CD4-positive, alpha-beta T cell treated with Interleukin-1 beta for 1 hour (primary cell): ENCODE data around the gene TOP3A.

ENCODE experiments used
- DNase-seq, 2 donors: peaks; one replicate each; pipeline ENCODE4 v3.0.0-alpha.2; 2020 to 2022

TOP3A gene

DNA sequence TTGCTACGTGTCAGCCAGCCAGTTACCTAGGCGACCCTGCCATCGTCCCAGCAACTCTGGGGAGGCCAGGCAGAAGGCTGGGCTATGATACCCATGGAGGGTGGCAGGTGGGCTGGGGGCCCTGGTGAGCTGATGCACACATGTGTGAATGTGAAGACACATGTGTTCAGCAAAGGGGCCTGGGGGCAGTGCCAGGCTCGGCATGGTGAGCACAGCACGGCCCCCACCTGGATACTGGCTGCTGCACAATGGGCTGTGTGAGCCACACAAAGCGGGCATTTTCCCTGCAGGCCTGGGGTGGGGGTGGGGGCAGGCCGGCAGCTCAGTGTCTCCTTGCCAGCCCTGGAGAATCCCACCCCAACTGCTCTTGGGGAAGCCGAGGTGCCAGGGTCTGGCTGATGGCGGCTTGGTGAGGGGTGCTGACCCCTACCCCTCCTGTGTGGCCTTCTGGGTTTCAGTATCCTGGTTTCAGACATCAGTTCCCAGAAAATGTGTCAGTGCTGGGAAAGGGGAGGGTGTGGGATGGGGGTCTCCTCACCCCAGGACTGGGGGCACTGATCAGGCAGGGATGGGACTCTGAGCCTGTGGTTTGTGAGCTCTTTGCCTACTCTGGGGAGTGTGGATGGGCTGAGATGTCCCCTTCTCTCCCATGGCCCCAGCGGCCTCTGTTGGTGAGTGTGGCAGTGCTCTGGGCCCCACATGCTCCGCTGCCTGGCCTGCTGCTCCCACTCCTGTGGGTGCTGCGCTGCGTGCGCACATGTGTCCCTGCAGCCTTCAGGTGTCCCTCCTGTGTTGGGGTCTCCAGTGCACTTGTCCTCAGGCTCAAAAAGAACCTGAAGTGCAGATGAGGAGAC is 84.3 kb downstream of the TOP3A start:
- DNase-seq = no peak

DNA sequence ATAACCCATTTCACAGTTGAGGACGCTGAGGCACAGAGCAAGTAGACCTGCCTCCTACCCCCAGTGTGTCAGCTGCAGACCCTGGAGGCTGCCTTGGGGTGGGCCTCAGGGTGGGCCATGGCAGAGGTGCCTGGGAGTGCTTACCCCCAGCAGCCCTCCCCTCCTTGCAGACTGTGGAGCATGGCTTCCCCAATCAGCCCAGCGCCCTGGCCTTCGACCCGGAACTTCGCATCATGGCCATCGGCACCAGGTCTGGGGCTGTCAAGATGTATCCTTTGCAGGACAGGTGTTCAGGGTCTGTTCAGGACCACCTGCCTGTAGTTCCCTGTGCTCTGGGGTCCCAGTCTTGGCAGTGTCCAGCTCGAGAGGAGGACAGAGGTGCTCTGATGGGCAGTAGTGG is 85.0 kb downstream of the TOP3A start:
- DNase-seq = no peak

DNA sequence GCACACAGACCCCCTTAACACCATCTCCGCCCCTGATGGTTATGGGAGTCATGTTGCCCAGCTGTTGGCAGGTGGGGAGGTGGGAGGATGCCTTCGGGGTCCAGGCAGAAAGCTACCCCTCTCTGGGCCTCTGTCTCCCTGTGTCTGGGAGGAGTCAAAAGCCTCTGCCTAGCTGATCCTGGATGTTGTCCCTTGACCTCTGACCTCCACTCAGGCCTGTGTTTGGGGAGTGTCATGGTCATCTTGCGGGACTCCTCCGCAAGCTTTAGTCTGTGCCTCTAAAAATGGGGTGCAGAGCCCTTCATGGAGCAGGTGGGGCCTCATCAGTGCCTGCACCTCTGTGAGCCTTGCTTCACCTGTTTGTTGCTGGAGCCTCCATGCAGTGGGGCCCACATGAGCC is 85.5 kb downstream of the TOP3A start:
- DNase-seq = no peak

DNA sequence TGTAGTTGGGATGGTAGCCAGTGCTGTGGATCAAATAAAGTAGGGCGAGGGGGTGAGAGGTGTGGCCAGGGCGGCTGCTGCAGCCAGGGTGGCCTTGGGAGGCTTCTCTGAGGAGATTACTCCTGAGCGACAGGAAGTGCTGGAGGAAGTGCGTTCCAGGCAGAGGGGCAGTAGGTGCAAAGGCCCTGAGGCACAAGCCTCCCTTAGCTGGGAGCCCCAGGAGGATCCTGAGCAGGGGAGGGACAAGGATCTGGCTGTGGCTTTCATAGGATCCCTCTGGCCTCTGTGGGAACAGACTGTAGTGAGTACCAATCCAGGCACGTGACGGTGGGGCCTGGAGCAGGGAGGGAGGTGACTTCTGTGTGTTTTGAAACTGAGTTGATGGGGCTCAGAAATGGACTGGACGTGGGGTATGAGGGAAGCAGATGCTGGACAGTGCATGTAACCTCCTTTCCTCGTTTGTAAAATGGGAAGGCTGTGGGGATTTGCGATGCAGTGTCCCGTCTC is 86.6 kb downstream of the TOP3A start:
- DNase-seq = no peak

DNA sequence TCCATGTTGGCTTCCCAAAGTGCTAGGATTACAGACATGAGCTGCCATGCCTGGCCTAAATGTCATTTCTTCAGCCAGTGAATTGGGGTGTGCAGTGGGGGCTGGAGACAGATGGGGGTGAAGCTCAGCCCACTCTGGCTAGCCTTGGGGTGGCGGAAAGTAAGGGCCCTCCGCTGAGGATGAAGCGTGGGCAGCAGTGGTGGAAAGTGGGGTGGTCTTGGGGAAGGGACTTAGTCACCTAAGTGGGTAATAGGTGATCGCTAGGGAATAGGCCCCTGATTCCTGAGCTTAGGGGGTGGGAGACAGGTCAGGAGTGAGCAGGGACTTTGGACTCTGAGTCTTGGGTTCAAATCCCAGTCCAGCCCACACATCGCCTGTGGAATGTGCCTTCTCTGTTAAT is 87.2 kb downstream of the TOP3A start:
- no peak for DNase-seq

DNA sequence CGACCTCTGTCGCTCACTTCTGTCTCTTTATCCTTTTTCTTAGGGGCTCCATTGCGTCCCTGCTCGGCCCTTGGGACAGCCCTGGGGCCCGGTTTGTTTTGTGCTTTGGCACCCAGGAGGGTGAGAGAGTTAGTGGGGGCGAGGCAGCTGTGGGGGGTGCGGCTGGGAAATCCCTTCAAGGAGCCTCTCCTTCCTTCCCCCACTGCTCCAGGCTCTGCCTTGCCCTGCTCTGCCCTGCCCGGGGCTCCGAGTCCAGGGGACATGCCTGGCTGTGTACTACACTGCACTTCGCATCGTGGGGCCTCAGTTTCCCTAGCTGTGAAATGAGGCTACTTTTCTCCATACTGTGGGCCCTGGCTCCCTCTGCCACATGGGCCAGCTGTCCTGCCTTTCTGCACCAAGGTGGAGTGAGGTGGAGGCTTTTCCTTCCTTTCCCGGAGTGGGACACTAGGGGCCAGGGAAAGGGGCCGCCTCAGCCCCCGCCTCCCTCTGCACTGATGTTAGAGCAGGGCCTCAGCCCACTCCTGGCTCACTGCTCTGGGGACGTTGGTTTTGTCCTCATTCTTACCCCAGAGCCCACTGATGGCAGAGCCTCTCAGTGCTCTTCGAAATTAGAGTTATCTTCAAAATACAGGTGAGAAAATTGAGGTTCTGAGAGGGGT is 88.4 kb downstream of the TOP3A start:
- DNase-seq = no peak

DNA sequence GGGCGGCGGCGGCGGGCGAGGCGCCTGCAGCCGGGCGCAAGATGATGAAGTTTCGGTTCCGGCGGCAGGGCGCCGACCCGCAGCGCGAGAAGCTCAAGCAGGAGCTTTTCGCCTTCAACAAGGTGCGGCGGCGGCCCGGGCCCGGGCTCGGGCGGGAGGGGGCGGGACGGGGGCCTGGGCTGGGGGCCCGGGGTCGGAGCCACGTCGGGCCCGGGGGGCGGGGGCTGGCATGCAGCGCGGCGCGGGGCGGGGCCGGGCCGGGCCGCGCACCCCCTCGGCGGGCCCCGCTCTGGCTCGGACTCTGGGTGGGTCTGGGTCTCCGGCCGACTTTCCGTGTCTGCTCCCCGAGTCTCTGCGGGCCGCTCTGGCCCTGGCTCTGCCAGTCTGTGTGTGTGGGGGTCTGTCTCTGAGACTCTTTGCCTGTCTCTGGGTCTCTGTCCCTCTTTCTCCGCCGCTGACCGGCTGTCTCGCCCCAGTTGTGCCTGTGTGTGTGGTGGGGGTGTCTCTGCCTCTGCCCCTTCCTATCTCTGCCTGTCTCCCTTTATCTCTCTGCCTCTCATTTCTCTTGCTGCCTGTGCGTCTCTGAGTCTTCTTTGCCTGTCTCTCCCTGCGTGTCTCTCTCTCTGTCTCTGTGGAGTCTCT is 89.0 kb downstream of the TOP3A start:
- DNase-seq = no peak

DNA sequence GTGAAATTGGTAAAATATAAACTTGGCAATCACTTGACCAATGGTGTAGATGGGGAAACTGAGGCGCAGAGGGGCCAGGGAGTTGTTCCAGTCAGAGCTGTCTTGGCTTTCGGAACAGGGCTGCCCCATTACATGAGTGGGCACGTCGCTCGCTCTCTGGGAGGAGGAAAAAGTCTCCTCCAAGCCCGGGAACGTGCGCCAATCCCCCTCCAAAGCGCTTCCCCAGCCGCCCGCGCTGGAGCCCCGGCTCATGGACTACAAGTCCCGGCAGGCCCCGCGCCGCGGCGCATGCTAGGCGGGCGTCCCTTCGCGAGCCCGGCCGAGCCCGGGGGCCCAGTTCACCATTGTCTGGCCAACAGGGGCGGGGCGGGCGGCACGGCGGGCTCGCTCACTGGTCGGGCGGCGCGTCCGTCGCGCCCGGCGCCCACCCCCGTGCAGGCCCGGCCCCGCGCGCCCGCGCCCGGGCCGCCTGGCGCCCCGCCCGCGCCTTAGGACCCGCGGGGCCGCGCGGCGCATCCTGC is 89.6 kb downstream of the TOP3A start, which contains the start of gene LLGL1:
TSS of gene LLGL1 (plus strand) at position 515 of the 521 bp plus-strand sequence. CDS start 48 bp downstream, outside the sequence.
- DNase-seq = peak; percentile 96

DNA sequence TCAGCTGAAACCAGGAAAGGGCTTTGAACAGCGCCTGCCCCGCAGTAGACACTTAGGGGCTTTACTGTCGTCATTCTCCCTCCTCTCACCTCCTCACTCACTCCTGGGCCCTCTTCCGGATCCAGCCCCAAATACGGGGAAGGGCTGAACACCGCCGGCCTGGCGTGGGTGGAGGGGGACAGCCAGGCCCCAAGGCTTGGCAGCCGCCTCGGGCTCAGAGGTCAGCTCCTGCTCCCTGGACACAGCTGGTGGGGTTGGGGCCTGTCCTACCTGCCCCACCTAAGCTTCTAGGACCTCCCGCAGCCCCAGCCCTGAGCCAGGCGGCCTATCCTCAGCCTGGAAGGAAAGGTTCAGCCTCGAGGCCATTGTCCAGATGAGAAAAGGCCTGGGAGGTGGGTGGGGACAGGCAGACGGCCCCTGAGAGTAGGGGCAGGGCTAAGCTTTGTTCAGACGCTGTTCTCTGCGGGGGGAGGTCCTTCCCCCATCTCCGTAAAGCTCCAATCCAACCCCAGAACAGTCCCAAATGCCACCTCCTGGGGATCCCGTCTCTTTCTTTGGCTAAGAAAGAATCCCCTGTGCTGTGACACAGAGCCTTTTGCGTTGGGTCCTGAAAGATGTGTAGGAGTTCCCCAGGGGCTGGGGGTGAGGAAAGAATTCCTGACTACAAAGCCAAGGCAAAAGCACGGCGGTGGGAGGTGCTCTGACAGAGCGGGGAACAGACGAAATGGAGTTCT is 90.2 kb downstream of the TOP3A start:
- no peak for DNase-seq

DNA sequence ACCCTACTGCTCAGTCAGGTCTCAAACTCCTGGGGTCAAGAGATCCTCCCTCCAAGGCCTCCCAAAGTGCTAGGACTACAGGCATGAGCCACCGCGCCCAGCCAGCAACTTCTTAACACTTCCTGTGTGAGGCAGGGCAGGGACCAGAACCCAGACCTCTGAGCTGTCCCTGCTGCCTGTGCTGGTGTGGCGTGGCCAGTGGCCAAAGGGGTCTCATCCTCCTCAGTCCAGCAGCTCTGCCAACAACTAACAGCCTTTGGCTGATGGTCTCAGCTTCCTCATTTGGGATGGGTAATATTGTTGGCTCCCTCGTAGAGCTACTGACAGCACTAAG is 90.8 kb downstream of the TOP3A start:
- no peak for DNase-seq
